ENCODE results near the gene CIB4.

GRCh38 chr2:26653207-26654060, 12.3 kb upstream of the CIB4 start:
- TF ChIP-seq, protein P1, sequence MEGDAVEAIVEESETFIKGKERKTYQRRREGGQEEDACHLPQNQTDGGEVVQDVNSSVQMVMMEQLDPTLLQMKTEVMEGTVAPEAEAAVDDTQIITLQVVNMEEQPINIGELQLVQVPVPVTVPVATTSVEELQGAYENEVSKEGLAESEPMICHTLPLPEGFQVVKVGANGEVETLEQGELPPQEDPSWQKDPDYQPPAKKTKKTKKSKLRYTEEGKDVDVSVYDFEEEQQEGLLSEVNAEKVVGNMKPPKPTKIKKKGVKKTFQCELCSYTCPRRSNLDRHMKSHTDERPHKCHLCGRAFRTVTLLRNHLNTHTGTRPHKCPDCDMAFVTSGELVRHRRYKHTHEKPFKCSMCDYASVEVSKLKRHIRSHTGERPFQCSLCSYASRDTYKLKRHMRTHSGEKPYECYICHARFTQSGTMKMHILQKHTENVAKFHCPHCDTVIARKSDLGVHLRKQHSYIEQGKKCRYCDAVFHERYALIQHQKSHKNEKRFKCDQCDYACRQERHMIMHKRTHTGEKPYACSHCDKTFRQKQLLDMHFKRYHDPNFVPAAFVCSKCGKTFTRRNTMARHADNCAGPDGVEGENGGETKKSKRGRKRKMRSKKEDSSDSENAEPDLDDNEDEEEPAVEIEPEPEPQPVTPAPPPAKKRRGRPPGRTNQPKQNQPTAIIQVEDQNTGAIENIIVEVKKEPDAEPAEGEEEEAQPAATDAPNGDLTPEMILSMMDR (conservative IDR thresholded peaks at IDR 0.05; ENCODE audit: low read depth, low read length): no peak
- TF ChIP-seq MAFK (IDR thresholded peaks at IDR 0.05; ENCODE audit: low read depth, low read length) (no peak), POLR2A (IDR thresholded peaks at IDR 0.05; ENCODE audit: low read depth, low read length) (no peak), CEBPB (IDR thresholded peaks at IDR 0.05; ENCODE audit: low read depth, low read length) (no peak)

All from IMR-90 (cell line).